Glomerular visceral epithelial cell (primary cell): ENCODE data around the gene TMEM119.
"Not testable (repeated sequence)": the region's sequence is repeated elsewhere in the genome, so short reads cannot be mapped to it uniquely, and the experiment has no call there.

Experiments
- DNase-seq: peaks from one replicate; pipeline ENCODE4 v3.0.0-alpha.2; 2016; ENCODE audit errors: extremely low spot score

Gene TMEM119

GRCh38 chr12:108565146-108565545 lies 32.7 kb downstream of the TMEM119 start:
- DNase-seq: no peak

DNA sequence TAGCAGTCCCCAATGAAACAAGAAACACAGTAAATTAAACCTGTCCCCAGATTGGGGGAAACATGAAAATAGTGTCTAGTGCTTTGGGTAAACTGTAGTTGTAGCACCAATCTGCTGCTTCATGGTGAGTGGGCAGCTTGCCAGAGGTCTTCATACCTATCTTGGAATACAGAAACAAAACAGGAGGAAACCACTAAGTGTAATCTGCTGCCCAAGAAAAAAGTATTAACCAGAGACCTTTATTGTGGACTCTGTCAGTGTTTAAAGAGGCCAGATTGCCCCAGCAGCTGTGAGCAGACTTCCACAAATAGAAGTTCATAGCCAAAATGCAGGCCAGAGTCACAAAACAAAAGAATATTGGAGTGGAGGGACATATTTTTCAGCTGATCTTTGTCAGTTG lies 33.2 kb downstream of the TMEM119 start:
- no peak for DNase-seq

GRCh38 chr12:108563804-108564151 lies 34.1 kb downstream of the TMEM119 start:
- no peak for DNase-seq

- peak; percentile 82 for DNase-seq
Measured at GRCh38 chr12:108563136-108563803, 34.6 kb downstream of the TMEM119 start.

GRCh38 chr12:108562348-108563135 lies 35.3 kb downstream of the TMEM119 start, which contains the start of gene ISCU:
TSS of gene ISCU (plus strand) at chr12:108562596. CDS start at chr12:108562623, 27 bp downstream.
- peak; percentile 97 for DNase-seq

DNA sequence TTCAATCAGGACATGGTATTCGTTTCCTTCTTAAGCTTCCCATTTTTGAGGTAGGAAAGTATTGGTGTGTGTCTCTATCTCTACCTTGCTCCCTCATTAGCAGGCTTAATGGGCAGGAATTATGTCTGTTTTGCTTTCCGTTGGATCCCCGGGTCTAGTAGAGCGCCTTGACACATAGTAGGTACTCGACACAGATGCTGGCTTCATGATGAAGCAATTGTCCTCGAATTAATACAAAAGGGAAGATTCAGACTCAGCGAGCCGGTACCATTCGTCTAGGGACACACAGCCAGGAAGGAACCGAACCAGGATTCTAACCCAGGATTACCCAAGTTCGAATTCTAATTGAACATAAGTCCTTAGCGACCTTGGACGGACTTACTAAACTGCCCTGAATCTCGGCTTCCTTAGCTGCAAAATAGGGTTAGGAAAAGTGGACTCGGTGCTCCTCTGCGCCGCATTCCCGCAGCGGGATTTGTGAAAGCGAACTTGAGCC lies 36.0 kb downstream of the TMEM119 start:
- DNase-seq: no peak

DNA sequence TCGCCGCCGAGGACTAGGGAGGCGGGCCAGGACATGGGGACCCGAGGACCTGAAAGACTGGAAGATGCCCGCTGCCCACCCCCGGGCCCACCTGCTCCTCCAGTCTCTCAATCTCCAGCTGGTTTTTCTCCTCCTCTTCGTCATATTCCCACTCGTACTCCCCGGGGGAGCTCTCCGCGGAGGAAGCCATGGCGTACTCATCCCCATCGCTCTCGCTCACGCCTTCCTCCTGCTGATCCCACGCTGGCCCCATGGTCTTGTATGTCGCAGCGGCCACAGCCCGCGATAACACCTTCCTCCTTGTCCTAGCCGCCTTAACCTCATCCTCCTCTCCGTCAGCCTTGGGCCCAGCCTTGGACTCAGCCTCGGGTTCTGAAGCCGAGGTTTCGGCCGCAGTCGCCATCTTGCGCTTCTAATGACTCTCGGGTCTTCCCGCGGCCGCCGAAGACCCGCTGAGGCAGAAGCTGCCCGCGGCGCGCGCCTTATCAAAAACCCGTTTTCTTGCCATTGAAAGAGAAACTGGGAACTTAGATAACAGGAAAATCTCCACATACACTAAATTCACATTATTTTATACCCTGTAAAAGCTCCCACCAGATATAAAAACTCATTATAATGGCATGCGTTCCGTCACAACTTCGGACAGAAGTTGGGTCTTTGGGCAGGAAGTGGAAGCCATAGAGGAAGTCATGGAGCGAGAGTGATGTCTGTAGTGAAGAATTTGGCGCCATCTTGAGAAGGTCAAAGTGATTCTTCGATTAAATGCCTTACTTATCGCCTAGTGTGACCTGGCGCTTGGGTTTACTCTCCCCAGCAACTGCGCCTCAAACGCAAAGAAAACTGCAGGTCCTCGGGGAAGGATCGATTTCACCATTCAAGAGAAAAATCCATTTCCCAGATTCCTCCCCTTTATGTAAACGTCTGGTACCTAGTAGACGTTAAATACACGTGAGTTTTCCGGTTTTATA lies 36.8 kb downstream of the TMEM119 start, which contains the start of gene SART3:
SART3 (minus strand) TSS at position 422 of the 968 bp plus-strand sequence; CDS start at position 403, 19 bp downstream.
- DNase-seq: peak; percentile 80

DNA sequence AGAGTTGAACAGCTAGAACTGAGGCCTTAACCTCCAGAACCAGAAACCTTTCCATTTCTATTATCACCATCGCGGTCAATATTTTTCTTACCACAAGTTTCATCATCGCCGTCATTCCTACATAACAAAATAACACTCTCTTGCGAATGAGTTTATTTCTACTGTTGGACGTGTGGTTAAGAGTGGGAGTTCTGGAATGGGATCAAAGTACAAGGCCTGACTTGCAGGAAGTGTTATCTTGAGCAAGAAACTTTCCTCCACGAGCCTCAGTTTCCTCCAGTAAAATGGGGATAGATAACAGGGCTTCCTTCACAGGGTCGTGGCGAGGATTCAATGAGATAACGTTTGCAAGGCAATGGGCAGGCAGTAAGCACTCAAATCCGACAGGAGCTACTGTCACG lies 37.6 kb downstream of the TMEM119 start:
- DNase-seq: no peak

GRCh38 chr12:108559748-108560147 lies 38.1 kb downstream of the TMEM119 start:
- DNase-seq: no peak

GRCh38 chr12:108559007-108559655 lies 38.8 kb downstream of the TMEM119 start:
- DNase-seq: no peak

DNA sequence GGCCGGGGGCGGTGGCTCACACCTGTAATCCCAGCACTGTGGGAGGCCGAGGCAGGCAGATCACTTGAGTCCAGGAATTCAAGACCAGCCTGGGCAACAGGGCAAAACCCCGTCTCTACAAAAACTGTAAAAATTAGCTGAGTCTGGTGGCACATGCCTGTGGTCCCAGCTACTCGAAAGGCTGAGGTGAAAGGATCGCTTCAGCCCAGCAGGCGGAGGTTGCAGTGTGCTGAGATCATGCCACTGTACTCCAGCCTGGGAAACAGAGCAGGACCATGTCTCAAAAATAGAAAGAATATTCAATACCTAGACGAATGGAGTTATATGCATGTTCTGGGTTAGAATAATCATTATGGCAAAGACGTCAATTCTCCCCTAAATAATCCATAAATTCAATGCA lies 42.5 kb downstream of the TMEM119 start:
- DNase-seq: not testable (repeated sequence)

DNA sequence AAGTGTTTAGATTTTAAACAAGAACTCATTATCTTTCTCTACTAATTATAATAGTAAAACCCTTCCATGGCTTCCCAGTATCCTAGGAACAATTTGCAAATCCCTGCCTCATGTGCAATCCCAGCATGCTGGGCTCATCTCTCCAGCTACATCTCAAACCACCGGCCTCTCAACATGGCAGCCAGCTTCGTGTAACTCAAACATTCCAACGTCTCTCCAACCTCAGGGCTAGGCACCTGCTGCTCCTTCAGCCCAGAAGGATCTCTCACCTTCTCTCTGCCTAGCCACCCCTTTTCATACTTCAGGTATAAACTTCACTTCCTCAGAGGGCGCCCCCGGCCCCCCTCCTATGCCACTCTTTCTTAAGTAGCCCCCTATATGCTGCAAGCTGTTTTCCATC lies 44.1 kb downstream of the TMEM119 start:
- DNase-seq: no peak

- DNase-seq: no peak
Measured at GRCh38 chr12:108551535-108551934, 46.3 kb downstream of the TMEM119 start.

- no peak for DNase-seq
Measured at GRCh38 chr12:108548954-108549521, 48.8 kb downstream of the TMEM119 start.

DNA sequence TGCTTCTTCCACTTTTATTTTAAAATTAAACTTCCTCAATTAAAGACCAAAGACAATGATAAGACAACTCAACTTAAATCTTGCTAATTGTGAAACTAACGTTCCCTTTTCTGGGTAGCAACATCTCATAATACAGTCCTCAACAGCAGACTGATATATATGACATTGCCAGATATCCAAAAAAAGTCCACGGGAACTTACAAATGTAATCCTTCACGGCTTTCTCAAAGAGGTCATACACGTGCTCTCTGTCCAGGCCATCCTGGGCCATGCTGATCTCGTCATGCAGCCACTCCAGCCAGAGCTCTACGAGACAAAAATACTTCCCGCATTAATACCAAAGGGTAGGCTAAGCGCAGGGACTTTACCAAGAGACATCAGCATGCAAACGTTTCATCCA lies 50.2 kb downstream of the TMEM119 start:
- DNase-seq: no peak

- no peak for DNase-seq
Measured at GRCh38 chr12:108543652-108544051, 54.2 kb downstream of the TMEM119 start.

DNA sequence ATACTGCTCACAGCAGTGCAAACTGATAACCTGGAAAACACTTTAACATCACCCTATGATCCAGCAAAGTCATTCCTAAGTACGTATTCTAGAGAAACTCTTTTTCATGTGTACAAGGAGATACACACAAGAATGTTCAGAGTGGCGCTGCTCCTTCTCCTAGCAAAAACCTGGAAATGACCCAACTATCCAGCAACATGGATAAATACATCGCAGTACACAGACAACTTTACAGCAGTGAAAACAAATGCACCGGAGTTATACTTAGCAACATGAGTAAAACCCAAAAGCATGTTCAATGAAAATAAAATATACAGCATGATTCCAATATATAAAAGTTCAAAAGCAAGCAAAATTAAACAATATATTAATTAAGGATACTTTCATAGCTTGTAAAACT lies 55.6 kb downstream of the TMEM119 start:
- no peak for DNase-seq
